Parietal lobe (tissue), 2 donors: ENCODE measurements around the gene PTPRJ. TPM values are rescaled to one million over a fixed set of nuclear protein-coding genes. Genes with fewer than 3 reads are reported as not detected.

Experiments
- small RNA-seq: library from RNA; depleted of rRNA; stranded (forward); fragments of <200 nt; gene quantifications from one replicate; pipeline ENCODE3, GENCODE V24; 2014; ENCODE audit warnings: low replicate concordance
- total RNA-seq: library from RNA; depleted of rRNA; stranded (reverse); fragments of >200 nt; gene quantifications from one replicate; pipeline ENCODE4 v1.2.3, GENCODE V29; 2014

PTPRJ gene
- total RNA-seq = 18.8 TPM

DNA sequence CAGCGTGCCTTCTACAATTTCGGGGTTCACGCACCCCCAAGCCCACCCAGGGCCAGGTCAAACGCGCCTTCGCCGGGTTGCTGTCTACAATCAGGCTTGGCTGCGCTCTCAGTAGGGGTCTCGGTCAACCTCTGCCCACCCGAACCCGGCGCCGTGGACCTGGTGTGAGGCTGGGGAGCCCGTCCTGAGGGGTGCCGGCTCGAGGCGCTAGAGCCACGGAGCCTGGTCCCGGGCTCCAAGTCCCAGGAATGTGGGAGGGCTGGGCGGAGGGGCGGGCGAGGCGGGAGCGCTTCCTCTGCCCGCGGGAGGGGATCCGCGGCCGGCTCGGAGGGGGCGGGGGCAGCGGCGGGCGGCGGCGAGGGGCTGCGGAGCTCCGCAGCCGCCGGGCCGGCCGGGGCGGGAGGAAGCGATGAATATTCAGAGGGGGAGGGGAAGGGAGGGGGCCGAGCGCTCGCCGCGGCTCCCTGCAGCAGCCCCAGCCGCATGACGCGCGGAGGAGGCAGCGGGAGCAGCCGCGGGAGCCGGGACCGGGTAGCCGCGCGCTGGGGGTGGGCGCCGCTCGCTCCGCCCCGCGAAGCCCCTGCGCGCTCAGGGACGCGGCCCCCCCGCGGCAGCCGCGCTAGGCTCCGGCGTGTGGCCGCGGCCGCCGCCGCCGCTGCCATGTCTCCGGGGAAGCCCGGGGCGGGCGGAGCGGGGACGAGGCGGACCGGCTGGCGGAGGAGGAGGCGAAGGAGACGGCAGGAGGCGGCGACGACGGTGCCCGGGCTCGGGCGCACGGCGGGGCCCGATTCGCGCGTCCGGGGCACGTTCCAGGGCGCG, at the start of gene PTPRJ:
TSS of gene PTPRJ (plus strand) at position 472 of the 819 bp plus-strand sequence. CDS start 354 bp downstream, outside the sequence.

DNA sequence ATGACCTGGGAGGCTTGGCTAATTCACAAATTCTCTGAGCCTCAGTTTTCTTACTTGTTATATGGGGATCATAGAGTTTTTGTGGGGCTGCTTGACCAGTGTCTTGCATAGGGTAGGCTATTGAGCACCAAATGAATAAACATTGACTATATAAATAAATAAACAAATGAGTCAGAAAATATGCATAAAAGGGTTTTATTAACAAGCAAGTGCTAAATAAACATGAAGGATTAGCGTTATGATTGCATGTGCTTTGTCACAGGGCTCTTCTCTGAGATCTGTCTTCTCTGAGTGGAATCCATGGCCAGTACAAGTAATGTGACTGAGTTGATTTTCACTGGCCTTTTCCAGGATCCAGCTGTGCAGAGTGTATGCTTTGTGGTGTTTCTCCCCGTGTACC, 236.2 kb downstream of the PTPRJ start, which contains the start of gene OR4B1:
TSS of gene OR4B1 (plus strand) at position 301 of the 400 bp plus-strand sequence. CDS start at position 301, 0 bp downstream.

Small RNAs within 50 kb of the gene (small RNA-seq; reads per million reads assigned to genes)
- gene MIR3161 = 0.09 reads per million

Other genes starting within 250 kb of the PTPRJ start
- 210 TPM for gene FNBP4, start 213.2 kb upstream of the PTPRJ start, total RNA-seq
- gene NUP160, start 132.2 kb upstream of the PTPRJ start, total RNA-seq = 138 TPM
- gene OR4B1, start 236.3 kb downstream of the PTPRJ start, total RNA-seq = not detected